Duodenal mucosa (tissue), 2 donors: ENCODE measurements around the gene SLC16A4.
"Not testable (repeated sequence)": the region's sequence is repeated elsewhere in the genome, so short reads cannot be mapped to it uniquely, and the experiment has no call there.

Experiments
- H3K27ac ChIP-seq: one replicate; pipeline ENCODE4 v1.7.0; 2013; ENCODE audit warnings: low read depth, low read length
- H3K27me3 ChIP-seq, 2 donors: one replicate each; pipeline ENCODE4 v1.7.0; 2013; ENCODE audit warnings: low read length in 2 of 2, control low read depth in 1 of 2; ENCODE audit not compliant: insufficient read depth in 2 of 2, control insufficient read depth in 1 of 2
- H3K36me3 ChIP-seq, 2 donors: one replicate each; pipeline ENCODE4 v1.7.0; 2013; ENCODE audit warnings: low read length in 2 of 2, control low read depth in 1 of 2; ENCODE audit not compliant: insufficient read depth in 2 of 2, control insufficient read depth in 1 of 2
- H3K4me1 ChIP-seq, 2 donors: one replicate each; pipeline ENCODE4 v1.7.0; 2013; ENCODE audit warnings: low read length in 2 of 2, control low read depth in 1 of 2; ENCODE audit not compliant: insufficient read depth in 2 of 2, control insufficient read depth in 1 of 2
- H3K4me3 ChIP-seq, 2 donors: one replicate each; pipeline ENCODE4 v1.7.0; 2013; ENCODE audit warnings: low read length in 2 of 2, low read depth in 1 of 2
- H3K9ac ChIP-seq, 2 donors: one replicate each; pipeline ENCODE4 v1.7.0; 2013; ENCODE audit warnings: low read length in 2 of 2, low read depth in 1 of 2
- H3K9me3 ChIP-seq, 2 donors: one replicate each; pipeline ENCODE4 v1.7.0; 2013; ENCODE audit warnings: low read length in 2 of 2, control low read depth in 1 of 2; ENCODE audit not compliant: control insufficient read depth in 1 of 2

SLC16A4 gene

GRCh38 chr1:110428946-110429345, 38.1 kb upstream of the SLC16A4 start:
- Histone ChIP-seq H3K4me1 (no peaks in the 10 kb centered on the region), H3K27ac (no peak overlapping the region), H3K4me3 (no peak overlapping the region), H3K27me3 (peaks cover 0 to 2% of the 10 kb centered on the region in 2 donors), H3K9me3 (no peaks in the 10 kb centered on the region), H3K9ac (no peak overlapping the region), H3K36me3 (no peaks in the 10 kb centered on the region)

DNA sequence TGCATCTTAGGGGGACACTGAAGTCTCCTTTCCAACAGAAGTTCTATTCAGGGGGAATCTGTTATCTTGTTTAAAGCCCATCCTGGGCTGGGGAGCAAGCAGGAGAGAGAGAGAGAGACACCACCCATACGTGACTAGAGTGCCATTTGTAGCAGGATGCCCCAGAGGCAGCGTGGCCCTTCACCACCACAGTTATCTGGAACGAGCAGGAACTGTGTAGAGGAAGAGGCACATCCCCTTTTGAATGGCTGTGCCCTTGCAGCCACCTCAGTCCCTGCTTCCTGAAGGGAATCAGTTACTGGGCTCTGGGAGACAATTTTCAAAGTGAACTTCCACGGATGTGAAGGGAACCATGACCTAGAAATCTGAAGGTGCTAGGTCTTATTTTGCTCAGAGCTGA, 36.0 kb upstream of the SLC16A4 start:
- Histone ChIP-seq H3K4me1 (no peaks in the 10 kb centered on the region), H3K4me3 (no peak overlapping the region), H3K9me3 (no peaks in the 10 kb centered on the region), H3K36me3 (no peaks in the 10 kb centered on the region), H3K27ac (no peak overlapping the region), H3K9ac (no peak overlapping the region), H3K27me3 (peaks cover 0 to 2% of the 10 kb centered on the region in 2 donors)

- Histone ChIP-seq H3K27ac (no peak overlapping the region), H3K27me3 (peaks cover 0 to 2% of the 10 kb centered on the region in 2 donors), H3K36me3 (no peaks in the 10 kb centered on the region), H3K4me3 (no peak overlapping the region), H3K9ac (no peak overlapping the region), H3K4me1 (no peaks in the 10 kb centered on the region), H3K9me3 (no peaks in the 10 kb centered on the region)
Measured at GRCh38 chr1:110425612-110426152, 34.9 kb upstream of the SLC16A4 start.

GRCh38 chr1:110424699-110425611, 34.1 kb upstream of the SLC16A4 start:
- no peaks in the 10 kb centered on the region for H3K4me1 ChIP-seq
- no peaks in the 10 kb centered on the region for H3K36me3 ChIP-seq
- H3K4me3 ChIP-seq = no peak overlapping the region
- H3K27me3 ChIP-seq = no peaks in the 10 kb centered on the region
- no peaks in the 10 kb centered on the region for H3K9me3 ChIP-seq
- no peak overlapping the region for H3K9ac ChIP-seq
- no peak overlapping the region for H3K27ac ChIP-seq

DNA sequence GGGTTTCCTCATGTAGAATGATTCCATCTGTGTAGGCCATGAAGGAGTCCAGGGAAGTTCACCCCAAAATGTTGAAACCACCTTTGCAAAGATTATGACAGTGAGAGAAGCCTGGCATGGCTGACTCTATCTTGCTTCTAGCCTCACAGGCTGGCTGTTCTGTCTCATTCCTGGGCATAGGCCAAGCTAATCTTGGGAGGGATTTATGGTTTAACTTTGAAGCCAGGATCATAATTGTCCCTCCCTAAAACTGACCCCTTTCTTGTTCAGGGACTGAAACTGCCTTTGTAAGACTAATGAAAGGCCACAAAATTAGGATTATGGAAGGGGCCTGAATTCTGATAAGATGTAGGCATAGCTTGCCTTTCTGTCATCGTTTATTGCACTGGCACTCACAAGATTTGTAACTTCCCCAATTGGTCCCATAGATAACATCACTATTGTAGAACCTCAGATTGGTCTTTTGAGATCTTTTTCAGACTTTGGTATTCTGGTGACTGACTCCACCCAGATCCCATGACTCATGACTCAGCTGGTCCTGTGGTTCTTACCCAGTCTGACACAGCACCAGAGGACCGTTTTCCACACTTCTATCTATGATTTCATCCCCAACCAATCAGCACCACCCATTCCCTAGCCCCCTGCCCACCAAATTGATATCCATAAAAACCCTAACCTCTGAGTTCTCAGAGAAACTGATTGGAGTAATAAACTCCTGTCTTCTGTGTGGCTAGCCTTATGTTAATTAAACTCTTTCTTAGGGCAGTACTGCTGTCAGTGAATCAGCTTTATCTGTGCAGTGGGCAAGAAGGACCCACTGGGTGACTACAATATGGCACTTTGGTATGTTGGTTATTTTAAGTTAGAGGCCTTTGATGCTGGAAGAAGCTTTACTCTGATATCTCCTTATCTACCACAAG, 30.3 kb upstream of the SLC16A4 start:
- H3K9me3 ChIP-seq = no peaks in the 10 kb centered on the region
- no peaks in the 10 kb centered on the region for H3K4me1 ChIP-seq
- H3K27ac ChIP-seq = no peak overlapping the region
- H3K36me3 ChIP-seq = no peaks in the 10 kb centered on the region
- no peak overlapping the region for H3K9ac ChIP-seq
- H3K4me3 ChIP-seq = no peak overlapping the region
- no peaks in the 10 kb centered on the region for H3K27me3 ChIP-seq

- Histone ChIP-seq H3K9me3 (no peaks in the 10 kb centered on the region), H3K9ac (no peak overlapping the region), H3K4me1 (no peaks in the 10 kb centered on the region), H3K27ac (no peak overlapping the region), H3K4me3 (no peak overlapping the region), H3K27me3 (no peaks in the 10 kb centered on the region), H3K36me3 (no peaks in the 10 kb centered on the region)
Measured at GRCh38 chr1:110420023-110420662, 29.3 kb upstream of the SLC16A4 start.

- no peak overlapping the region for H3K4me3 ChIP-seq
- H3K27ac ChIP-seq = no peak overlapping the region
- H3K9me3 ChIP-seq = no peaks in the 10 kb centered on the region
- H3K27me3 ChIP-seq = no peaks in the 10 kb centered on the region
- H3K36me3 ChIP-seq = no peaks in the 10 kb centered on the region
- H3K9ac ChIP-seq = no peak overlapping the region
- H3K4me1 ChIP-seq = no peaks in the 10 kb centered on the region
Measured at GRCh38 chr1:110418729-110419128, 27.9 kb upstream of the SLC16A4 start.

DNA sequence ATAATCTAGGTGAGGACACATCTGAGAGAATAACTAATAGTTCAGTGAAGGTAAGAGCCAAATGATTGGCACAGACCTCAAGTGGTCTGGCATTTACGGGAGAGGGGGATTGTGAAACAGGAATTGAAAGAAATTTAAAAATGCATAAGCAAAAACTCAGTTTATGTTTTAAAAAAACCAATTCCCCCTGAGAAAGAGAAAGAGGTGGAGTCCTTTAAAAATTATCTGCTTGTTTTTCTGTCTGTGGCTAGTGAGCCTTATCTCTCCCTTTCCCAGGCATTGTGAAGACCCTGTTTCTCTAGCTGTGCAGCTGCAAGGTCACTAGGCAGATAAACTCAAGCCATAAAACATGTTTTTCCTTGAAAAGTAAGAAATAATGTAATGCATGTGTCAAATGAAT, 22.2 kb upstream of the SLC16A4 start:
- H3K27ac ChIP-seq, H3K36me3 ChIP-seq, H3K27me3 ChIP-seq, H3K9me3 ChIP-seq, H3K9ac ChIP-seq, H3K4me3 ChIP-seq: not testable (repeated sequence)
- peaks cover 7 to 10% of the 10 kb centered on the region in 2 donors for H3K4me1 ChIP-seq

- no peaks in the 10 kb centered on the region for H3K36me3 ChIP-seq
- H3K4me3 ChIP-seq = no peak overlapping the region
- no peak overlapping the region for H3K27ac ChIP-seq
- H3K27me3 ChIP-seq = no peaks in the 10 kb centered on the region
- peaks cover 7 to 13% of the 10 kb centered on the region in 2 donors for H3K4me1 ChIP-seq
- no peak overlapping the region for H3K9ac ChIP-seq
- no peaks in the 10 kb centered on the region for H3K9me3 ChIP-seq
Measured at GRCh38 chr1:110412576-110412975, 21.8 kb upstream of the SLC16A4 start.
